G401.6 (cell line): ENCODE results near the gene OR13C8.
"Not testable (repeated sequence)": the region's sequence is repeated elsewhere in the genome, so short reads cannot be mapped to it uniquely, and the experiment has no call there.

ENCODE experiments used
- FAIRE-seq: peaks from 2 replicates; lab custom pipeline; 2012; peaks lifted over from hg19 to GRCh38; lab: Jason Lieb, UNC

OR13C8 gene

GRCh38 chr9:104568868-104569267, at the start of gene OR13C8:
Gene OR13C8, plus strand, starts transcription at chr9:104569168. Its CDS starts 0 bp downstream, at chr9:104569168.
- no peak for FAIRE-seq

- FAIRE-seq = not testable (repeated sequence)
Observed at GRCh38 chr9:104520241-104520640, 48.7 kb upstream of the OR13C8 start.

- FAIRE-seq = no peak
Observed at GRCh38 chr9:104527109-104527508, 41.9 kb upstream of the OR13C8 start, which contains the start of gene OR13C4. Gene OR13C4, minus strand, starts transcription at chr9:104527209. Its CDS starts 0 bp downstream, at chr9:104527209.

GRCh38 chr9:104536756-104537155, 32.2 kb upstream of the OR13C8 start, which contains the start of gene OR13C3:
Gene OR13C3, minus strand, starts transcription at chr9:104536856. Its CDS starts 133 bp downstream, at chr9:104536723.
- no peak for FAIRE-seq

GRCh38 chr9:104539275-104539674, 29.7 kb upstream of the OR13C8 start:
- no peak for FAIRE-seq

GRCh38 chr9:104544644-104545043, 24.3 kb upstream of the OR13C8 start:
- FAIRE-seq = no peak

- FAIRE-seq = no peak
Observed at GRCh38 chr9:104553261-104553660, 15.7 kb upstream of the OR13C8 start.

GRCh38 chr9:104555521-104555920, 13.4 kb upstream of the OR13C8 start:
- FAIRE-seq = no peak

- no peak for FAIRE-seq
Observed at GRCh38 chr9:104556830-104557634, 11.9 kb upstream of the OR13C8 start.

- no peak for FAIRE-seq
Observed at GRCh38 chr9:104564358-104564757, 4.6 kb upstream of the OR13C8 start.

GRCh38 chr9:104572612-104573011, 3.6 kb downstream of the OR13C8 start:
- no peak for FAIRE-seq

- FAIRE-seq = no peak
Observed at GRCh38 chr9:104575456-104575855, 6.5 kb downstream of the OR13C8 start.

- FAIRE-seq = no peak
Observed at GRCh38 chr9:104577263-104577662, 8.3 kb downstream of the OR13C8 start.

GRCh38 chr9:104580562-104580961, 11.6 kb downstream of the OR13C8 start:
- FAIRE-seq = no peak

- FAIRE-seq = no peak
Observed at GRCh38 chr9:104586496-104587180, 17.7 kb downstream of the OR13C8 start.

GRCh38 chr9:104589626-104590025, 20.7 kb downstream of the OR13C8 start:
- no peak for FAIRE-seq

- not testable (repeated sequence) for FAIRE-seq
Observed at GRCh38 chr9:104598749-104599148, 29.8 kb downstream of the OR13C8 start.

- not testable (repeated sequence) for FAIRE-seq
Observed at GRCh38 chr9:104599313-104599712, 30.3 kb downstream of the OR13C8 start, which contains the start of gene OR13C5. Gene OR13C5, minus strand, starts transcription at chr9:104599413. Its CDS starts 0 bp downstream, at chr9:104599413.

- FAIRE-seq = no peak
Observed at GRCh38 chr9:104604801-104605200, 35.8 kb downstream of the OR13C8 start.

- FAIRE-seq = not testable (repeated sequence)
Observed at GRCh38 chr9:104605527-104605926, 36.6 kb downstream of the OR13C8 start, which contains the start of gene OR13C2. Gene OR13C2, minus strand, starts transcription at chr9:104605627. Its CDS starts 0 bp downstream, at chr9:104605627.

GRCh38 chr9:104606152-104606551, 37.2 kb downstream of the OR13C8 start:
- no peak for FAIRE-seq

- no peak for FAIRE-seq
Observed at GRCh38 chr9:104608336-104608735, 39.4 kb downstream of the OR13C8 start.

- FAIRE-seq = no peak
Observed at GRCh38 chr9:104611213-104611612, 42.2 kb downstream of the OR13C8 start.
